GM21526 (cell line): ENCODE results near the gene PRAMEF11.
"Not testable (repeated sequence)": the region's sequence is repeated elsewhere in the genome, so short reads cannot be mapped to it uniquely, and the experiment has no call there.

Experiments used
- ATAC-seq: cut with Tn5 transposase; IDR thresholded peaks from one replicate; pipeline ENCODE4 v1.9.1; 2021; ENCODE audit warnings: moderate library complexity; ENCODE audit not compliant: unreplicated experiment, low FRiP score

The PRAMEF11 gene

GRCh38 chr1:12831310-12831709, at the start of gene PRAMEF11:
PRAMEF11 (minus strand) TSS chr1:12831410; CDS start chr1:12828789, 2,621 bp downstream.
- not testable (repeated sequence) for ATAC-seq

- ATAC-seq = not testable (repeated sequence)
These were observed 47.2 kb upstream of the PRAMEF11 start for GRCh38 chr1:12878453-12878852.

- not testable (repeated sequence) for ATAC-seq
These were observed 32.1 kb upstream of the PRAMEF11 start for GRCh38 chr1:12863131-12863880.

DNA sequence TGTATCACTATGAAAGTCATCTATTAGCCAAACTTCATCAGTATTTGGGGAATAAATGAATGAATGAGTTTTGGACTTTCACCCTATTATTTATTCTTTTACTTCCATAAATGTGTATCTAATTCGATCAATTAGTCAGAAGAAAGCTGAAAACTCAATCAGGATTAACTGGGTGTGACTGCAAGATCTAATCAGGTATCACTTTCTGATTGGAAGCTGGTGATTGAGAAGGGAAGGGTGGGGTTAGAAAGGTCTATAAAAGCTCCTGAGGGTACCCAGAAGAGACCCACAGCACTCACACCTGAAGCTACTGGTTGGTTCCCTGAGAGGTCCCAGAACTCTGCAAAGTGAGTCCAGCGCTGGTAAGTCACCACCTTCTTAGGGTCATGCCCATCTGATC, 25.6 kb upstream of the PRAMEF11 start, which contains the start of gene PRAMEF2:
Gene PRAMEF2 (plus strand): TSS at position 301 of the 400 bp plus-strand sequence. CDS start 1,924 bp downstream, outside the sequence.
- ATAC-seq = not testable (repeated sequence)

DNA sequence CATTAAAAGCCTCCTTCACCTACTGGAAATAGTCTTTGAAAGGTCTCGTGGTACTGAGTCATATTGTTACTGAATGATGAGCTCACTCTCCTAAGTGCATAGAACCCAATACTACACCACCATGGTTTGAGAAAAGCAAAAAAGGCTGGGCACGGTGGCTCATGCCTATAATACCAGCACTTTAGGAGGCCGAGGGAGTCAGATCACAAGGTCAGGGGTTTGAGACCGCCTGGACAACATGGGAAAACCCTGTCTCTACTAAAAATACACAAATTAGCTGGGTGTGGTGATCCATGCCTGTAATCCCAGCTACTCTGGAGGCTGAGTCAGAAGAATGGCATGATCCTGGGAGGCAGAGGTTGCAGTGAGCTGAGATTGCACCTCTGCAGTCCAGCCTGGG, 20.6 kb upstream of the PRAMEF11 start:
- ATAC-seq = no peak

- ATAC-seq = not testable (repeated sequence)
These were observed 17.4 kb upstream of the PRAMEF11 start, which contains the start of gene HNRNPCL1 for GRCh38 chr1:12848620-12849019. HNRNPCL1 (minus strand) TSS chr1:12848720; CDS start chr1:12848289, 431 bp downstream.

DNA sequence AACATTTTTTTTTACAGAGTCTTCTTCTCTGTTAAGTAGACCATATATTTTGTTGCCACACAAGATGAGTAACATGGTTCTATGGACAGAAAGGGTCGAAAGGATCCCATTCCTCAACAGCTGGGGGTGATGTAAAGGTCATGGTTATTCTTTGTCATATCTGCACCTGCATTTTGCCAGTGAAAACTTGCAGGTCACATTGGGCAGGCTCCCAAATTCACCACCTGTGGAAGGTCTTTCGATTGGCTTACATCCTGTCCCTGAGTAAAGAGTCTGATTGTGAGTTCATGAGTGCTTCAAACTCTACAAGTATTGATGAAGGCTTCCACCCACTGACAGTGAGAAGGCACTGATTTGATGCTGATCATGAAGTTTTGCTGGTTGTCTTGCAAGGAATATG, 2.0 kb upstream of the PRAMEF11 start:
- not testable (repeated sequence) for ATAC-seq

- not testable (repeated sequence) for ATAC-seq
These were observed 12.1 kb downstream of the PRAMEF11 start for GRCh38 chr1:12819061-12819460.

- ATAC-seq = no peak
These were observed 19.8 kb downstream of the PRAMEF11 start for GRCh38 chr1:12811409-12811784.

DNA sequence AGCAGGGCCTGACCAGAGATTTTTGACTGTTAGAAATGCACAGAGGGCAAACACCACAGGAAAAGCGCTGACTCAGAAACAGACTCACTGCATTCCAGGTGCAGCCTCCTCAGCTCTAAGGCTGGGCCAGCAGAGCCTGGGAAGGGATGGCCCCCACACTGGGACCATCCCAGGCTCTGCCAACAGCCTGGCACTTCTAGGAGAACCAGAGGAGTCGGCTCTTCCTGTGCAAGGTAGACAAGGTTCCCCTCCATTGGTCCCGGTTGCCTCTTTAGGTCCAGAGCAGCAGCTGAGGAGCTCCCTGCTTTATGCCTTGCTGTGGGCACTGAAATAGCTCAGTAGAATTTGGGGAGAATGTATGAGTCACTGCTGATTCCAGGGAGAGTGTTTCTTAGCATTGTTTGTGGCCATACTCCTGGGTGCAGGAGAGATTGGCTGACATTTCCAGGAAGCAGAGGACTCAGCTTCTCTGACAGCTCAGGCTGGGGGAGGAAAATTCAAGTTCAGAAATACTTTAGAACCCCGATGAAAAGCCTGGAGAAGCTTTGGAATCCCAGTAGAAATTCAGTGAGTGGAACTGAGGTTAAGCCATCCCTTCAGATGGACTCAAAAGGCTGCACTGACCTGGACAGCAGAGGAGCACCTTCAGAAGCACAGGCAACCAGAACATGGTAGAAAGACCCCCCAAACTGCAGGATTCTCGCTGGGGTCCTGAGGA, 20.4 kb downstream of the PRAMEF11 start:
- no peak for ATAC-seq

- ATAC-seq = no peak
These were observed 21.3 kb downstream of the PRAMEF11 start for GRCh38 chr1:12809933-12810332.

GRCh38 chr1:12799730-12800129, 31.5 kb downstream of the PRAMEF11 start:
- no peak for ATAC-seq

DNA sequence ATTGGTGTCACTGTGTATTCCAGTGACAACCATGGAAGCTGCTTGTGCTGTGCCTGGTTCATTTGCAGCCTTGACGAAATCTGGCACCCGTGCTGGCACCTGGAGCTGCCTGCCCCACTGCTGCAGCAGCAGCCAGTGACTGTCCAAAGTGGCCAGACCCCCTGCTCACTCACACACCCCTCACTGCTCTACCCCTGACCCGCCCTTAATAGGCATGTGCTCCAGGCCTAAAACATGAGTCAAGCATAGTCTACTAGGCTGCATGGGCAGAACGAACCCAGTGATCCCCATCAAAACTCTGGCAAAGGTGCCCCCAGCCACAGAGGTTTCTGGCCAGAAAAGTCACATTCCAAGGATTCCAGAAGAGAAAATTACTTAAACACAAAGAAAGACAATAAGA, 32.3 kb downstream of the PRAMEF11 start:
- no peak for ATAC-seq

GRCh38 chr1:12791097-12791496, 40.1 kb downstream of the PRAMEF11 start, which contains the start of gene PRAMEF1:
PRAMEF1 (plus strand) TSS chr1:12791397; CDS start chr1:12793228, 1,831 bp downstream.
- ATAC-seq = not testable (repeated sequence)

DNA sequence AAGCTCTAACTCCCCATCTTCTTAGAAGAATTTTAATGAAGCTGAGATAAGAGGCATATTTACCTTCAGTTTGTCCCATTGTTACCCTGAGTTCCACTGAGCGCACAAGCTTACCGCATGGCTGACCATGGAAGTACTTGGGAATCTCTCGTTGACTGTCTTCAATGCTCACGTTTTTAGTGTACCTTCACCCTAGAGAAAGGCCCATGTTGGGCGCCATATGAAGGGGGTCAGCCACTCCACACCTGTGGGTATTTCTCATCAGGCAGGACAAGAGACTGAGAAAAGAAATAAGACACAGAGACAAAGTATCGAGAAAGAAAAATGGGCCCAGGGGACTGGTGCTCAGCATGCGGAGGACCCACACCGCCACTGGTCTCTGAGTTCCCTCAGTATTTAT, 46.5 kb downstream of the PRAMEF11 start:
- not testable (repeated sequence) for ATAC-seq

DNA sequence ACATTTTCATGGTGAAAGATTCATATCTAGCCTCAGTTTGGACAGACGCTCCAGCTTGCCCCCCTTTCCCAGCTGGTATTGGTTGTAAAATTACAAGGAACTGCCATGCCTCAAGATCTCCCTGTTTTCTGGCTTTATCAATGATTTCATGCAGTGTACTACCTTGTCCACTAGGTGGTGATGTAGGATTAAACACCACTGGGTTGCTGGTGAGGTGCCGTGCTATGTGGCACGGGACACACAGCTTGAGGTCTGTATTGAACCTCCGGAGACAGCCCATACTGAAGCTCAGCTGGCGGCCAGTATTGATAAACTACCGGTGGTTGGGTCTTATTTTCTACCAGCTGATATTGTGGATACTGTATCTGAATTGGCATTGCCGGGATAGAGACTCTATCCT, 47.4 kb downstream of the PRAMEF11 start:
- ATAC-seq = not testable (repeated sequence)

DNA sequence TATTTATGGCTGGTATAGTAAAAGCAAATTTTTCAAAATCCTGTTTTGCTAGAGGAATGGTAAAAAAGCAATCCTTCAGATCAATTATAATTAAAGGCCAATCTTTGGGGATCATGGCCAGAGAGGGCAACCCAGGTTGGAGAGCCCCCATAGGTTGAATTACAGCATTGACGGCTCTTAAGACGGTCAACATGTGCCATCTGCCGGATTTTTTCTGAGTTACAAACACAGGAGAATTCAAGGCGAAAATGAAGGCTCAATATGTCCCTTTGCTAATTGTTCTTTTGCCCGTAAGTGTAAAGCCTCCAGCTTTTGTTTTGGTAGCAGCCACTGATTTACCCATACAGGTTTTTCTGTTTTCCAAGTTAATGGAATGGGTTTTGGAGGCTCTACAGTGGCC, 49.7 kb downstream of the PRAMEF11 start:
- not testable (repeated sequence) for ATAC-seq

DNA sequence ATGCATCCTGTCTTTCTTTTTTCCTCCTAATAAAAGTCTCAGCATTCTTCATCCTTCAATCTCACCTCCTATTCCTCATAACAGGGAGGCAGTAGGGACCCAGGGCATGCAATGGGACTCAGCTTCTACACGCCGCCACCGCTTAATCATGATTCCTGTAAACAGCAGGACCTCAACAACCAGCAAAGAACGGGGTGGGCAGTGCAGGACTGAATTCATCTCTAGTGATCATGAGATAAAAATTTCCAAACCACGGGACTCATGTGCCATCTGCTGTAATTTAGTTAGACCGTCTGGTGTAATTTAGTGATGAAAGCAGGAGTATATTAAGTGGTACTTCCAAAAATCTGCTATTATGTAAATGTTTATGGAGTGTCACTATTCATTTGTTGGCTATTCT, 52.3 kb downstream of the PRAMEF11 start:
- ATAC-seq = no peak

GRCh38 chr1:12778061-12778460, 53.1 kb downstream of the PRAMEF11 start:
- no peak for ATAC-seq

DNA sequence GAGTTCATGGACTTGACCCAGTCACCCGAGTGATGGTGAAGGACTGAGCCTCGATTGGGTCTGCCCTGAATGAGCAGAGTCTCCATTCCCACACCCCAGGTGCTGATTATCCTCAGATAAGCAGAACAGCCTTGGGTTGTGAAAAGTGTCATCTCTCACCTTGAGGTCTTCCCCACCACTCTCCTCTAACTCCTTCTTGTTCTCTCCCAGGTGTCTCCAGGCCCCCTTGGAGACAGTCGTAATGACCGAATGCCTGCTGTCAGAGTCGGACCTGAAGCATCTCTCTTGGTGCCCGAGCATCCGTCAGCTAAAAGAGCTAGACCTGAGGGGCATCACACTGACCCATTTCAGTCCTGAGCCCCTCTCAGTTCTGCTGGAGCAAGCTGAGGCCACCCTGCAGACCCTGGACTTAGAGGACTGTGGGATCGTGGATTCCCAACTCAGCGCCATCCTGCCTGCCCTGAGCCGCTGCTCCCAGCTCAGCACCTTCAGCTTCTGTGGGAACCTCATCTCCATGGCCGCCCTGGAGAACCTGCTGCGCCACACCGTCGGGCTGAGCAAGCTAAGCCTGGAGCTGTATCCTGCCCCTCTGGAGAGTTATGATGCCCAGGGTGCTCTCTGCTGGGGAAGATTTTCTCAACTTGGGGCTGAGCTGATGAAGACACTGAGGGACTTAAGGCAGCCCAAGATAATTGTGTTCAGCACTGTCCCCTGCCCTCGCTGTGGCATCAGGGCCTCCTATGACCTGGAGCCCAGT, 54.2 kb downstream of the PRAMEF11 start:
- no peak for ATAC-seq

DNA sequence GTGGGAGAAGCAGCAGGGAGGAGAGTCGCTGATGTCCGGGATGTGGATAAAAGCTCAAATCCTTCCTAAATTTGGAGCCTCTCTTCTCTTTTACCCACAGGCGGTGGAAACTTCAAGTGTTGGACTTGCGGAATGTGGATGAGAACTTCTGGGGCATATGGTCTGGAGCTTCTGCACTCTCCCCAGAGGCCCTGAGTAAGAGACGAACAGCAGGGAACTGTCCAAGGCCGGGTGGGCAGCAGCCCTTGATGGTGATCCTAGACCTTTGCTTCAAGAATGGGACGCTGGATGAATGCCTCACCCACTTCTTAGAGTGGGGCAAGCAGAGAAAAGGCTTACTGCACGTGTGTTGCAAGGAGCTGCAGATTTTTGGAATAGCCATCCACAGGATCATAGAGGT, 55.8 kb downstream of the PRAMEF11 start:
- no peak for ATAC-seq
